Kidney epithelial cell (primary cell): Measurements from ENCODE around the gene RAB37. TPM values are rescaled to one million over a fixed set of nuclear protein-coding genes. Genes with fewer than 3 reads are reported as not detected.

Experiments
- DNase-seq: peaks from one replicate; pipeline ENCODE4 v3.0.0-alpha.2; 2010; ENCODE audit warnings: low read depth
- H3K27me3 ChIP-seq: 2 replicates; pipeline ENCODE4 v1.6.0; 2011; ENCODE audit warnings: low read length; ENCODE audit not compliant: control insufficient read depth, insufficient read depth
- H3K36me3 ChIP-seq: 2 replicates; pipeline ENCODE4 v1.5.1; 2011; ENCODE audit warnings: low read length; ENCODE audit not compliant: control insufficient read depth, insufficient read depth
- H3K4me3 ChIP-seq: 2 replicates; pipeline ENCODE4 v1.5.1; 2011; ENCODE audit warnings: low read depth, mild to moderate bottlenecking, control low read depth, low read length
- total RNA-seq: library from RNA; depleted of rRNA; stranded (reverse); fragments of >200 nt; gene quantifications from 2 replicates; pipeline ENCODE4 v1.2.3, GENCODE V29; 2015
- TF ChIP-seq, protein P1 (sequence below): IDR thresholded peaks from 2 replicates; pipeline ENCODE4 v1.5.1; 2011; ENCODE audit warnings: mild to moderate bottlenecking, moderate library complexity, low read length, control low read depth, inconsistent platforms; ENCODE audit not compliant: insufficient read depth, poor library complexity, severe bottlenecking

The RAB37 gene
- total RNA-seq, 1 donor from 2014 or later: not detected

GRCh38 chr17:74732042-74732867 is 4.8 kb upstream of the RAB37 start:
- TF ChIP-seq, protein P1, sequence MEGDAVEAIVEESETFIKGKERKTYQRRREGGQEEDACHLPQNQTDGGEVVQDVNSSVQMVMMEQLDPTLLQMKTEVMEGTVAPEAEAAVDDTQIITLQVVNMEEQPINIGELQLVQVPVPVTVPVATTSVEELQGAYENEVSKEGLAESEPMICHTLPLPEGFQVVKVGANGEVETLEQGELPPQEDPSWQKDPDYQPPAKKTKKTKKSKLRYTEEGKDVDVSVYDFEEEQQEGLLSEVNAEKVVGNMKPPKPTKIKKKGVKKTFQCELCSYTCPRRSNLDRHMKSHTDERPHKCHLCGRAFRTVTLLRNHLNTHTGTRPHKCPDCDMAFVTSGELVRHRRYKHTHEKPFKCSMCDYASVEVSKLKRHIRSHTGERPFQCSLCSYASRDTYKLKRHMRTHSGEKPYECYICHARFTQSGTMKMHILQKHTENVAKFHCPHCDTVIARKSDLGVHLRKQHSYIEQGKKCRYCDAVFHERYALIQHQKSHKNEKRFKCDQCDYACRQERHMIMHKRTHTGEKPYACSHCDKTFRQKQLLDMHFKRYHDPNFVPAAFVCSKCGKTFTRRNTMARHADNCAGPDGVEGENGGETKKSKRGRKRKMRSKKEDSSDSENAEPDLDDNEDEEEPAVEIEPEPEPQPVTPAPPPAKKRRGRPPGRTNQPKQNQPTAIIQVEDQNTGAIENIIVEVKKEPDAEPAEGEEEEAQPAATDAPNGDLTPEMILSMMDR: no peak

DNA sequence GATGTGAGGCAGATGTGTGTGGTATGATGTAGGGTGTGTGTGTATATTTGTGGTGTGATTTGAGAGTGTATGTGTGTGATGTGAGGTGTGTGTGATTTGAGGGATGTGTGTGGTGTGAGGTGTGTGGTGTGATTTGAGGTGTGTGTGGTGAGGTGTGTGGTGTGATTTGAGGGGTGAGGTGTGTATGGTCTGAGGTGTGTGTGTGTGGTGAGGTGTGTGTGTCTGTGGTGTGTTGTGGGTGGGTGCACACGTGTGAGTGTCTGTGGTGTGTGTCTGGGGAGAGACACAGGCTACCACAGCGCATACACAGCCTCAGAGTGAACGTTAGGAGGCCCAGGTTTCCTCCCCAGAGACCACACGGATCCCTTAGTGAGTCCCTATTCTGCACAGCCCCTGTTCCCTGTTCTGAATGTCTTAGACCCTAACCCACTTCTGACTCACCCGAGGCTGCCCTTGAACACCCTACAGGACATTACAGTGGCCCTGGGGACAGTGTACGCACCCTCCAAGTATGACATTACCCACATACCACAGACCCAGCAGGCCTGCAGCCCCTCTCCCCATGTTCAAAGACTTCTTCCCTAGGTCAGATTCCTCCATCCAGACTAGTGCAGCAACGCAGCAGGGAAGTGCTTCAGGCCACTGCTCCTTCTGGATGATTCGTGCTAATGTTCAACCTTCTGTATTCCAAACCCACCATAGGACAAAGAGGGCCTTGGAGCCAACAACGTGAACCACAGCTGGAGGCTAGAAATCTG is 3.5 kb upstream of the RAB37 start:
- TF ChIP-seq, protein P1: no peak
- Histone ChIP-seq H3K27me3 (peaks cover 48% of the 10 kb centered on the region), H3K4me3 (no peak overlapping the region), H3K36me3 (no peaks in the 10 kb centered on the region)
- DNase-seq: no peak

More at GRCh38 chr17:74732042-74732867, 4.8 kb upstream of the RAB37 start:
- DNase-seq: no peak
- peaks cover 35% of the 10 kb centered on the region for H3K27me3 ChIP-seq
- no peak overlapping the region for H3K4me3 ChIP-seq
- H3K36me3 ChIP-seq: no peaks in the 10 kb centered on the region

- Histone ChIP-seq H3K27me3 (peaks cover 55% of the 10 kb centered on the region), H3K4me3 (no peak overlapping the region), H3K36me3 (no peaks in the 10 kb centered on the region)
- TF ChIP-seq, protein P1: no peak
- DNase-seq: no peak
Measured at GRCh38 chr17:74734256-74734655, 2.8 kb upstream of the RAB37 start.

GRCh38 chr17:74737299-74738050 is 419 bp downstream of the RAB37 start:
- Histone ChIP-seq H3K27me3 (peaks cover 61% of the 10 kb centered on the region), H3K36me3 (no peaks in the 10 kb centered on the region), H3K4me3 (no peak overlapping the region)
- TF ChIP-seq, protein P1: peak; percentile 36
- DNase-seq: no peak

GRCh38 chr17:74738051-74738996 is 1.3 kb downstream of the RAB37 start:
- Histone ChIP-seq H3K27me3 (peaks cover 60% of the 10 kb centered on the region), H3K4me3 (no peak overlapping the region)

More at GRCh38 chr17:74738051-74738996, 1.3 kb downstream of the RAB37 start:
- TF ChIP-seq, protein P1: no peak
- no peaks in the 10 kb centered on the region for H3K36me3 ChIP-seq
- DNase-seq: no peak
